ENCODE data around the gene ZCCHC24. TPM values are rescaled to one million over a fixed set of nuclear protein-coding genes. Genes with fewer than 3 reads are reported as not detected.
A peak's percentile ranks its signal among the peaks of the same experiment; 100 is the strongest.

Gene ZCCHC24
- total and polyA plus RNA-seq, 8 donors, result 9.7 to 60.3 (median 34.3) TPM

GRCh38 chr10:79468841-79469585 lies 23.6 kb upstream of the ZCCHC24 start:
- Histone ChIP-seq H3K27me3 (no peaks in the 10 kb centered on the region), H3K4me3 (no peak overlapping the region), H3K4me1 (peaks cover 0 to 20% (median 10%) of the 10 kb centered on the region in 4 donors), H3K9me3 (no peaks in the 10 kb centered on the region), H3K36me3 (no peaks in the 10 kb centered on the region), H3K27ac (no peak overlapping the region)
- no peak for DNase-seq
- intact Hi-C loops (cut with DNase I; ENCODE audit: low total_unique reads), result loop anchor here (5.0 kb wide), 1 partner anchor 97 kb away; no protein-coding TSS in a partner anchor
- TF ChIP-seq CTCF (IDR thresholded peaks at IDR 0.05) (no peak), POLR2A (IDR thresholded peaks at IDR 0.05) (no peak), POLR2AphosphoS5 (IDR thresholded peaks at IDR 0.05) (no peak), EP300 (IDR thresholded peaks at IDR 0.05) (no peak)
- WGBS, 5 donors, result 72 to 81% (median 78%) methylated on average over 5 to 6 of the region's 6 CpGs

- no peak for DNase-seq
- Histone ChIP-seq H3K4me3 (no peak overlapping the region), H3K36me3 (no peaks in the 10 kb centered on the region), H3K27ac (peak overlapping the region in 2 of 5 donors; percentile 20 to 24), H3K27me3 (no peaks in the 10 kb centered on the region), H3K9me3 (no peaks in the 10 kb centered on the region), H3K4me1 (peaks cover 0 to 16% (median 10%) of the 10 kb centered on the region in 4 donors)
- 41 to 78% (median 52%) methylated on average over 3 of the region's 3 CpGs for WGBS, 5 donors
- TF ChIP-seq POLR2A (IDR thresholded peaks at IDR 0.05) (no peak), CTCF (IDR thresholded peaks at IDR 0.05) (no peak), EP300 (IDR thresholded peaks at IDR 0.05) (no peak), POLR2AphosphoS5 (IDR thresholded peaks at IDR 0.05) (no peak)
- intact Hi-C loops (cut with DNase I; ENCODE audit: low total_unique reads), result loop anchor here (5.0 kb wide), 1 partner anchor 96 kb away; no protein-coding TSS in a partner anchor
Measured at GRCh38 chr10:79468015-79468560, 22.7 kb upstream of the ZCCHC24 start.

DNA sequence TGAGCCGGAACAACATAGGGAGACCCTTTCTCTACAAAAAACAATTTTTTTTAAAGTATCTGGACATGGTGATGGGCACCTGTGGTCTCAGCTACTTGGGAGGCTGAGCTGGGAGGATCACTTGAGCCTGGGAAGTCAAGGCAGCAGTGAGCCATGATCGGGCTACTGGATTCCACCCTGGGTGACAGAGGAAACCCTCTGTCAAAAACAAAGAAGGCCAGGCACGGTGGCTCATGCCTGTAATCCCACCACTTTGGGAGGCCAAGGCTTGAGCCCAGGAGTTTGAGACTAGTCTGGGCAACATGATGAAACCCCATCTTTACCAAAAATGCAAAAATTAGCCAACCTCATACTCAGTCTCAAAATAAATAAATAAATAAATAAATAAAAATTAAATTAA lies 19.9 kb upstream of the ZCCHC24 start:
- no peaks in the 10 kb centered on the region for H3K9me3 ChIP-seq
- H3K27me3 ChIP-seq, result no peaks in the 10 kb centered on the region
- H3K4me3 ChIP-seq, result no peak overlapping the region
- 89 to 98% (median 94%) methylated on average over 3 of the region's 3 CpGs for whole genome bisulfite sequencing, 5 donors
- DNase-seq, result no peak
- no peaks in the 10 kb centered on the region for H3K36me3 ChIP-seq
- no peak overlapping the region for H3K27ac ChIP-seq
- intact Hi-C loops (cut with DNase I; ENCODE audit: low total_unique reads), result loop anchor here (5.0 kb wide), 1 partner anchor 93 kb away; no protein-coding TSS in a partner anchor
- no peak for TF ChIP-seq POLR2AphosphoS5 (IDR thresholded peaks at IDR 0.05)
- no peak for TF ChIP-seq POLR2A (IDR thresholded peaks at IDR 0.05)
- no peak for TF ChIP-seq CTCF (IDR thresholded peaks at IDR 0.05)
- no peak for TF ChIP-seq EP300 (IDR thresholded peaks at IDR 0.05)
- H3K4me1 ChIP-seq, result peaks cover 0 to 15% (median 10%) of the 10 kb centered on the region in 4 donors

- Histone ChIP-seq H3K9me3 (no peaks in the 10 kb centered on the region), H3K27me3 (no peaks in the 10 kb centered on the region), H3K4me3 (no peak overlapping the region), H3K27ac (no peak overlapping the region), H3K36me3 (no peaks in the 10 kb centered on the region), H3K4me1 (peaks cover 0 to 15% (median 10%) of the 10 kb centered on the region in 4 donors)
- intact Hi-C loops (cut with DNase I; ENCODE audit: low total_unique reads), result no loop called here
- 78 to 91% (median 87%) methylated on average over 7 to 10 of the region's 10 CpGs for WGBS, 5 donors
- TF ChIP-seq POLR2AphosphoS5 (IDR thresholded peaks at IDR 0.05) (no peak), EP300 (IDR thresholded peaks at IDR 0.05) (no peak)
- no peak for DNase-seq
Measured at GRCh38 chr10:79463578-79464496, 18.4 kb upstream of the ZCCHC24 start.

Measured in stomach (tissue), 9 donors.